Measurements from ENCODE around the gene PPP1CC. TPM values are rescaled to one million over a fixed set of nuclear protein-coding genes. Genes with fewer than 3 reads are reported as not detected.

The PPP1CC gene
- total RNA-seq, 1 donor: 107 TPM

DNA sequence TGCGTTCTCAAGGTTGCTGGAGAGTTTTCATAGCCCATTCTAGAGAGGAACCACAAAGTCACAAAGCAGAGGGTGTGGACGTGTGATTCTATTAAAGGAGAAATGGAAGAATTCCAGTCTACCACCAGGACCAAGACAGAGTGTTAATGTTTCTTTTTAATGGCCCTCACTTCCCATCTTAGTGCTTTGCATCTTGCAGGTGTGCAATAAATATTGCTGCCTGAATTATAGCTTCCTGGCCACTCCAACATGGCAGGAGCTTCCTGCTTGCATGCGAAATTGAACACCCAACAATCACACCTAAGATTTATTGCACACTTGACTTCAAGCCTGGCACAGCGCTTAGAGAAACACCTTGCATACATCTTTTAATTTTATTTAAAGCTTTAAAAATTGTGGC, 22.4 kb upstream of the PPP1CC start:
- H3K4me1 ChIP-seq (ENCODE audit: insufficient read depth, low read length): no peaks in the 10 kb centered on the region
- TF ChIP-seq, protein P1, sequence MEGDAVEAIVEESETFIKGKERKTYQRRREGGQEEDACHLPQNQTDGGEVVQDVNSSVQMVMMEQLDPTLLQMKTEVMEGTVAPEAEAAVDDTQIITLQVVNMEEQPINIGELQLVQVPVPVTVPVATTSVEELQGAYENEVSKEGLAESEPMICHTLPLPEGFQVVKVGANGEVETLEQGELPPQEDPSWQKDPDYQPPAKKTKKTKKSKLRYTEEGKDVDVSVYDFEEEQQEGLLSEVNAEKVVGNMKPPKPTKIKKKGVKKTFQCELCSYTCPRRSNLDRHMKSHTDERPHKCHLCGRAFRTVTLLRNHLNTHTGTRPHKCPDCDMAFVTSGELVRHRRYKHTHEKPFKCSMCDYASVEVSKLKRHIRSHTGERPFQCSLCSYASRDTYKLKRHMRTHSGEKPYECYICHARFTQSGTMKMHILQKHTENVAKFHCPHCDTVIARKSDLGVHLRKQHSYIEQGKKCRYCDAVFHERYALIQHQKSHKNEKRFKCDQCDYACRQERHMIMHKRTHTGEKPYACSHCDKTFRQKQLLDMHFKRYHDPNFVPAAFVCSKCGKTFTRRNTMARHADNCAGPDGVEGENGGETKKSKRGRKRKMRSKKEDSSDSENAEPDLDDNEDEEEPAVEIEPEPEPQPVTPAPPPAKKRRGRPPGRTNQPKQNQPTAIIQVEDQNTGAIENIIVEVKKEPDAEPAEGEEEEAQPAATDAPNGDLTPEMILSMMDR (IDR thresholded peaks at IDR 0.05; ENCODE audit: extremely low read depth, low read depth, low read length): no peak
- no peak overlapping the region for H2AFZ ChIP-seq (ENCODE audit: low read length)
- no peaks in the 10 kb centered on the region for H4K20me1 ChIP-seq (ENCODE audit: insufficient read depth, low read length)
- no peaks in the 10 kb centered on the region for H3K27me3 ChIP-seq (ENCODE audit: insufficient read depth, low read length)
- H3K9me3 ChIP-seq (ENCODE audit: low read depth, low read length): no peaks in the 10 kb centered on the region
- no peak overlapping the region for H3K4me2 ChIP-seq (ENCODE audit: insufficient read depth, low read length)
- H3K27ac ChIP-seq (ENCODE audit: low read depth, low read length): no peak overlapping the region
- no peaks in the 10 kb centered on the region for H3K36me3 ChIP-seq (ENCODE audit: insufficient read depth, low read length)
- no peak overlapping the region for H3K4me3 ChIP-seq (ENCODE audit: insufficient read depth, low read length)
- H3K79me2 ChIP-seq (ENCODE audit: insufficient read depth, low read length): no peaks in the 10 kb centered on the region
- DNase-seq (ENCODE audit: insufficient read length, low spot score, missing footprints): no peak

DNA sequence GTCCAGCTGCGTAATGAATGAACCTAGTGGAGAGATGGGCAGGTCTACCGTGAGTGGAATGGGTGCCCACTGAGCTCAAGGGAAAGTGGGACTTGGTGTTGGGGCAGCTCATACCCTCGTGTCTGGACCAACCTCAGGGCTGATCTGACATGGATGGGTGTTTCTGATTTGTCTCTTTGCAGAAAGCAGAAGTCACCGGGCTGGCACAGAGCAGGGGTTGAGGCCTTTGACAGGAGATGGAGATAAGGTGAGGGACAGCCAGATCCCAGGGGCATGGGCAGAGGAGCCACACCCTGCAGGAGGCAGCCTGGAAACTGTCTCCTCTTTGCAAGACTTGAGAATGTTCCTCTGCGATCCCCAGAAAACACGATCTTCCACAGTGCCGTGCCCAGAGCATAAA, 20.9 kb upstream of the PPP1CC start:
- Histone ChIP-seq H2AFZ (ENCODE audit: low read length) (no peak overlapping the region), H3K4me3 (ENCODE audit: insufficient read depth, low read length) (no peak overlapping the region), H4K20me1 (ENCODE audit: insufficient read depth, low read length) (no peaks in the 10 kb centered on the region), H3K4me2 (ENCODE audit: insufficient read depth, low read length) (no peak overlapping the region), H3K79me2 (ENCODE audit: insufficient read depth, low read length) (no peaks in the 10 kb centered on the region), H3K36me3 (ENCODE audit: insufficient read depth, low read length) (no peaks in the 10 kb centered on the region), H3K9me3 (ENCODE audit: low read depth, low read length) (no peaks in the 10 kb centered on the region), H3K27ac (ENCODE audit: low read depth, low read length) (no peak overlapping the region), H3K4me1 (ENCODE audit: insufficient read depth, low read length) (no peaks in the 10 kb centered on the region), H3K27me3 (ENCODE audit: insufficient read depth, low read length) (no peaks in the 10 kb centered on the region)
- no peak for DNase-seq (ENCODE audit: insufficient read length, low spot score, missing footprints)
- TF ChIP-seq, protein P1 (IDR thresholded peaks at IDR 0.05; ENCODE audit: extremely low read depth, low read depth, low read length): no peak

DNA sequence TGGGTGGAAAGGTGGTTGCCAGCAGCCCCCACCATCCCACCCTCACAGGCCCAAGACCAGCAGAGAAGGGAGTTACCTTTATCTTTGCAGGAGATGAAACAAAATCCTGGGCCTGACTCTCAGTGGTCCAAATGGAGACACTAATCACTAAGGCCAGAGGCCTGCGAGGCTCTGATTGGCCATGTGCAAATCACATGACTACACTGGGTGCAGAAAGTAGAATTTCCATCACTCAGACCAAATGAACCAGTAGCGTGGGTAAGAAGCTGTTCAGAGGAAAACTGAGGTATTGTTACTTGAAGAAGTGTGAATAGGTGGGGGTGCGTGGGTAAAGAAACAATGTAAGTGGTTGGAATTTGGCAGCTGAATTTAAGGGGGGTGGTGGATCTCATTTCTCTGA, 20.2 kb upstream of the PPP1CC start:
- H3K4me2 ChIP-seq (ENCODE audit: insufficient read depth, low read length): no peak overlapping the region
- no peaks in the 10 kb centered on the region for H3K36me3 ChIP-seq (ENCODE audit: insufficient read depth, low read length)
- TF ChIP-seq, protein P1 (IDR thresholded peaks at IDR 0.05; ENCODE audit: extremely low read depth, low read depth, low read length): no peak
- no peak overlapping the region for H3K4me3 ChIP-seq (ENCODE audit: insufficient read depth, low read length)
- H3K27me3 ChIP-seq (ENCODE audit: insufficient read depth, low read length): no peaks in the 10 kb centered on the region
- H3K27ac ChIP-seq (ENCODE audit: low read depth, low read length): no peak overlapping the region
- no peaks in the 10 kb centered on the region for H3K79me2 ChIP-seq (ENCODE audit: insufficient read depth, low read length)
- H3K4me1 ChIP-seq (ENCODE audit: insufficient read depth, low read length): no peaks in the 10 kb centered on the region
- no peaks in the 10 kb centered on the region for H3K9me3 ChIP-seq (ENCODE audit: low read depth, low read length)
- DNase-seq (ENCODE audit: insufficient read length, low spot score, missing footprints): no peak
- no peaks in the 10 kb centered on the region for H4K20me1 ChIP-seq (ENCODE audit: insufficient read depth, low read length)
- no peak overlapping the region for H2AFZ ChIP-seq (ENCODE audit: low read length)

DNA sequence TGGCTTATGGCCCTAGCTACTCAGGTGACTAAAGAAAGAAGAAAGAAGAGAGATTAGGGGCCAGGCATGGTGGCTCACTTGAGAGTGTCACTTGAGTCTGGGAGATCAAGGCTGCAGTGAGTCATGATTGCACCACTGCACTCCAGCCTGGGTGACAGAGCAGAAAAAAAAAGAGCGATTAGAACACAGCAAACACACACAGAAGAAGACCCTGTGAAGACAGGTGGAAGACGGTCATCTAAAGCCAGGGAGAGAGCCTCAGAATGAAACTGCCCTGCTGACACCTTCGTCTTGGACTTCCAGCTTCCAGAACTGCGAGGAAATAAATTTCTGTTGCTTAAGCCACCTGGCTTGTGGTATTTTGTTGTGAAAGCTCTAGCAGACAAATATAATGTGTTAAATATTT, 17.5 kb upstream of the PPP1CC start:
- no peaks in the 10 kb centered on the region for H3K9me3 ChIP-seq (ENCODE audit: low read depth, low read length)
- no peaks in the 10 kb centered on the region for H3K27me3 ChIP-seq (ENCODE audit: insufficient read depth, low read length)
- no peaks in the 10 kb centered on the region for H3K4me1 ChIP-seq (ENCODE audit: insufficient read depth, low read length)
- no peak for DNase-seq (ENCODE audit: insufficient read length, low spot score, missing footprints)
- H3K36me3 ChIP-seq (ENCODE audit: insufficient read depth, low read length): no peaks in the 10 kb centered on the region
- no peak overlapping the region for H3K27ac ChIP-seq (ENCODE audit: low read depth, low read length)
- H2AFZ ChIP-seq (ENCODE audit: low read length): no peak overlapping the region
- no peaks in the 10 kb centered on the region for H4K20me1 ChIP-seq (ENCODE audit: insufficient read depth, low read length)
- H3K79me2 ChIP-seq (ENCODE audit: insufficient read depth, low read length): no peaks in the 10 kb centered on the region
- no peak overlapping the region for H3K4me3 ChIP-seq (ENCODE audit: insufficient read depth, low read length)
- no peak overlapping the region for H3K4me2 ChIP-seq (ENCODE audit: insufficient read depth, low read length)
- TF ChIP-seq, protein P1 (IDR thresholded peaks at IDR 0.05; ENCODE audit: extremely low read depth, low read depth, low read length): no peak
